PC-9 (cell line): ENCODE measurements around the gene RIPOR3.

Experiments used
- EZH2 ChIP-seq: fragments of 200-600 bp; sonication (generic); IDR thresholded peaks from 2 replicates; pipeline ENCODE4 v1.8.0; 2017; ENCODE audit warnings: antibody characterized with exemption, low read depth
- TF ChIP-seq, protein P1 (sequence below): fragments of 200-600 bp; sonication (generic); conservative IDR thresholded peaks from 2 replicates; pipeline ENCODE4 v1.6.1; 2017; ENCODE audit warnings: mixed run types, antibody characterized with exemption, mild to moderate bottlenecking, moderate library complexity

DNA sequence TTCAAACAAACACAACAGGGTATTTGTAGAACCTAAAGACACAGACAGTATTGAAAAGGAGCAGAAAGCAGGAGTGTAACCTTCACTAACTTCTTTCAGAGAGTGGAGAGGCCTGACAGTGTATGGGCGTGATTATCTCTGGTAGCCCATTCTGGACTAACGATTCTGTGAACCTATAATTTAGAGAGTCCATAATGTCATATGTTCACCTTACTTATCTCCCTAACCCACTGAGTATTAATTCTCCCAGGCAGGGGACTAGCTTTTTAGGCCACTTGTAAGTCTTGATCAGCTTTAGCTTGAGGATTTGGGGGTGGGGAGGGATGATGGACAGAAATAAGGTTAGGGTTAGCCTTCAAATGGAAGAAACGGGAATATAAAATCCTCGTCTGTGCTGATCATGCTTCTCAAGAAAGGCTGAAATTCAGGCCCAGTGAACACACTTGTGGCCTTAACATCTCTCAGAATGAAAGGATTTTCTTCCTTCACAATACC lies 37.2 kb upstream of the RIPOR3 start:
- TF ChIP-seq, protein P1, sequence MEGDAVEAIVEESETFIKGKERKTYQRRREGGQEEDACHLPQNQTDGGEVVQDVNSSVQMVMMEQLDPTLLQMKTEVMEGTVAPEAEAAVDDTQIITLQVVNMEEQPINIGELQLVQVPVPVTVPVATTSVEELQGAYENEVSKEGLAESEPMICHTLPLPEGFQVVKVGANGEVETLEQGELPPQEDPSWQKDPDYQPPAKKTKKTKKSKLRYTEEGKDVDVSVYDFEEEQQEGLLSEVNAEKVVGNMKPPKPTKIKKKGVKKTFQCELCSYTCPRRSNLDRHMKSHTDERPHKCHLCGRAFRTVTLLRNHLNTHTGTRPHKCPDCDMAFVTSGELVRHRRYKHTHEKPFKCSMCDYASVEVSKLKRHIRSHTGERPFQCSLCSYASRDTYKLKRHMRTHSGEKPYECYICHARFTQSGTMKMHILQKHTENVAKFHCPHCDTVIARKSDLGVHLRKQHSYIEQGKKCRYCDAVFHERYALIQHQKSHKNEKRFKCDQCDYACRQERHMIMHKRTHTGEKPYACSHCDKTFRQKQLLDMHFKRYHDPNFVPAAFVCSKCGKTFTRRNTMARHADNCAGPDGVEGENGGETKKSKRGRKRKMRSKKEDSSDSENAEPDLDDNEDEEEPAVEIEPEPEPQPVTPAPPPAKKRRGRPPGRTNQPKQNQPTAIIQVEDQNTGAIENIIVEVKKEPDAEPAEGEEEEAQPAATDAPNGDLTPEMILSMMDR: no peak
- TF ChIP-seq EZH2: no peak
